IPS-18a (cell line): ENCODE data around the gene C8A.

Experiments used
- H3K27ac ChIP-seq: one replicate; pipeline ENCODE4 v1.5.1; 2013; ENCODE audit warnings: low read length
- H3K27me3 ChIP-seq: one replicate; pipeline ENCODE4 v1.6.1; 2013; ENCODE audit warnings: mild to moderate bottlenecking, low read length; ENCODE audit not compliant: control insufficient read depth, insufficient read depth
- H3K36me3 ChIP-seq: one replicate; pipeline ENCODE4 v1.6.1; 2013; ENCODE audit warnings: low read depth, low read length; ENCODE audit not compliant: control insufficient read depth
- H3K4me1 ChIP-seq: one replicate; pipeline ENCODE4 v1.6.1; 2013; ENCODE audit warnings: low read depth, low read length; ENCODE audit not compliant: control insufficient read depth
- H3K4me3 ChIP-seq: one replicate; pipeline ENCODE4 v1.5.1; 2013; ENCODE audit warnings: low read length
- H3K9ac ChIP-seq: one replicate; pipeline ENCODE4 v1.6.1; 2013; ENCODE audit warnings: mild to moderate bottlenecking, low read length, moderate library complexity
- H3K9me3 ChIP-seq: one replicate; pipeline ENCODE4 v1.6.1; 2013; ENCODE audit warnings: low read depth, low read length; ENCODE audit not compliant: control insufficient read depth

The C8A gene

GRCh38 chr1:56897150-56898004, 42.8 kb downstream of the C8A start:
- no peak overlapping the region for H3K9ac ChIP-seq
- no peaks in the 10 kb centered on the region for H3K9me3 ChIP-seq
- no peak overlapping the region for H3K27ac ChIP-seq

GRCh38 chr1:56898005-56898373, 43.4 kb downstream of the C8A start:
- Histone ChIP-seq H3K4me3 (no peak overlapping the region), H3K9ac (no peak overlapping the region), H3K36me3 (no peaks in the 10 kb centered on the region), H3K27ac (no peak overlapping the region), H3K27me3 (no peaks in the 10 kb centered on the region), H3K9me3 (no peaks in the 10 kb centered on the region), H3K4me1 (no peaks in the 10 kb centered on the region)

More at GRCh38 chr1:56897150-56898004, 42.8 kb downstream of the C8A start:
- Histone ChIP-seq H3K27me3 (no peaks in the 10 kb centered on the region), H3K4me1 (no peaks in the 10 kb centered on the region), H3K4me3 (no peak overlapping the region), H3K36me3 (no peaks in the 10 kb centered on the region)

GRCh38 chr1:56898879-56899278, 44.3 kb downstream of the C8A start:
- no peaks in the 10 kb centered on the region for H3K9me3 ChIP-seq
- no peak overlapping the region for H3K9ac ChIP-seq
- no peaks in the 10 kb centered on the region for H3K4me1 ChIP-seq
- no peak overlapping the region for H3K27ac ChIP-seq
- H3K27me3 ChIP-seq: no peaks in the 10 kb centered on the region
- no peak overlapping the region for H3K4me3 ChIP-seq
- no peaks in the 10 kb centered on the region for H3K36me3 ChIP-seq

GRCh38 chr1:56901716-56902115, 47.1 kb downstream of the C8A start:
- no peaks in the 10 kb centered on the region for H3K27me3 ChIP-seq
- H3K27ac ChIP-seq: no peak overlapping the region
- H3K36me3 ChIP-seq: no peaks in the 10 kb centered on the region
- H3K9me3 ChIP-seq: no peaks in the 10 kb centered on the region
- no peak overlapping the region for H3K4me3 ChIP-seq
- H3K4me1 ChIP-seq: no peaks in the 10 kb centered on the region
- H3K9ac ChIP-seq: no peak overlapping the region

GRCh38 chr1:56903778-56904177, 49.2 kb downstream of the C8A start:
- H3K9me3 ChIP-seq: no peaks in the 10 kb centered on the region
- H3K36me3 ChIP-seq: no peaks in the 10 kb centered on the region
- H3K4me1 ChIP-seq: no peaks in the 10 kb centered on the region
- H3K27me3 ChIP-seq: no peaks in the 10 kb centered on the region
- H3K9ac ChIP-seq: no peak overlapping the region
- no peak overlapping the region for H3K27ac ChIP-seq
- no peak overlapping the region for H3K4me3 ChIP-seq

GRCh38 chr1:56904663-56905397, 50.2 kb downstream of the C8A start:
- Histone ChIP-seq H3K9me3 (no peaks in the 10 kb centered on the region), H3K4me3 (no peak overlapping the region), H3K9ac (no peak overlapping the region), H3K36me3 (no peaks in the 10 kb centered on the region), H3K27me3 (no peaks in the 10 kb centered on the region), H3K4me1 (no peaks in the 10 kb centered on the region), H3K27ac (no peak overlapping the region)

- no peaks in the 10 kb centered on the region for H3K9me3 ChIP-seq
- H3K27me3 ChIP-seq: no peaks in the 10 kb centered on the region
- no peaks in the 10 kb centered on the region for H3K4me1 ChIP-seq
- no peak overlapping the region for H3K27ac ChIP-seq
- no peaks in the 10 kb centered on the region for H3K36me3 ChIP-seq
- no peak overlapping the region for H3K9ac ChIP-seq
- H3K4me3 ChIP-seq: no peak overlapping the region
These were observed 51.1 kb downstream of the C8A start for GRCh38 chr1:56905667-56906066.

- H3K4me1 ChIP-seq: no peaks in the 10 kb centered on the region
- no peak overlapping the region for H3K27ac ChIP-seq
- no peaks in the 10 kb centered on the region for H3K27me3 ChIP-seq
- no peaks in the 10 kb centered on the region for H3K36me3 ChIP-seq
- H3K9ac ChIP-seq: no peak overlapping the region
- no peaks in the 10 kb centered on the region for H3K9me3 ChIP-seq
- no peak overlapping the region for H3K4me3 ChIP-seq
These were observed 54.1 kb downstream of the C8A start for GRCh38 chr1:56908619-56909221.

- H3K4me1 ChIP-seq: no peaks in the 10 kb centered on the region
- no peaks in the 10 kb centered on the region for H3K36me3 ChIP-seq
- no peaks in the 10 kb centered on the region for H3K9me3 ChIP-seq
- no peak overlapping the region for H3K27ac ChIP-seq
- no peak overlapping the region for H3K4me3 ChIP-seq
- no peak overlapping the region for H3K9ac ChIP-seq
- no peaks in the 10 kb centered on the region for H3K27me3 ChIP-seq
These were observed 55.9 kb downstream of the C8A start for GRCh38 chr1:56910441-56910985.

GRCh38 chr1:56911098-56911938, 56.7 kb downstream of the C8A start:
- H3K36me3 ChIP-seq: no peaks in the 10 kb centered on the region
- H3K4me1 ChIP-seq: no peaks in the 10 kb centered on the region
- H3K4me3 ChIP-seq: no peak overlapping the region
- H3K27ac ChIP-seq: no peak overlapping the region
- H3K27me3 ChIP-seq: no peaks in the 10 kb centered on the region
- no peaks in the 10 kb centered on the region for H3K9me3 ChIP-seq
- no peak overlapping the region for H3K9ac ChIP-seq

GRCh38 chr1:56912325-56912724, 57.7 kb downstream of the C8A start:
- Histone ChIP-seq H3K9ac (no peak overlapping the region), H3K27ac (no peak overlapping the region), H3K36me3 (no peaks in the 10 kb centered on the region), H3K27me3 (no peaks in the 10 kb centered on the region), H3K4me1 (peaks cover 8% of the 10 kb centered on the region), H3K4me3 (no peak overlapping the region), H3K9me3 (no peaks in the 10 kb centered on the region)
